PFSK-1 (cell line): ENCODE measurements around the gene WRAP73.

ENCODE experiments used
- FOXP2 ChIP-seq: optimal IDR thresholded peaks from 2 replicates; pipeline ENCODE3; 2011; ENCODE audit warnings: borderline replicate concordance, control low read depth, inconsistent platforms; ENCODE audit not compliant: insufficient read depth; ENCODE audit errors: extremely low read length, extremely low read depth
- POLR2AphosphoS5 ChIP-seq: IDR thresholded peaks from 2 replicates; pipeline ENCODE4 v1.6.1; 2012; ENCODE audit warnings: low read depth, mild to moderate bottlenecking, control low read depth, low read length, moderate library complexity
- SIN3A ChIP-seq: IDR thresholded peaks from 2 replicates; pipeline ENCODE4 v1.6.1; 2012; ENCODE audit warnings: mild to moderate bottlenecking, low read length, moderate library complexity, borderline replicate concordance; ENCODE audit not compliant: insufficient read depth
- TAF1 ChIP-seq: IDR thresholded peaks from 2 replicates; pipeline ENCODE4 v1.6.1; 2012; ENCODE audit warnings: low read length, control low read depth, borderline replicate concordance; ENCODE audit not compliant: insufficient read depth
- TF ChIP-seq, protein P1 (sequence below), 2 experiments: IDR thresholded peaks; 2 replicates each; pipeline versions ENCODE4 v1.6.1 to v1.8.0; 2011 to 2012; ENCODE audit warnings: low read depth in 2 of 2, low read length in 2 of 2, control low read depth in 1 of 2, inconsistent platforms in 1 of 2, mild to moderate bottlenecking in 1 of 2, moderate library complexity in 1 of 2; ENCODE audit not compliant: insufficient read depth in 1 of 2

WRAP73 gene

GRCh38 chr1:3590139-3590763, 59.7 kb downstream of the WRAP73 start:
- TF ChIP-seq TAF1 (no peak), SIN3A (no peak), FOXP2 (no peak), POLR2AphosphoS5 (no peak)
- TF ChIP-seq, protein P1, sequence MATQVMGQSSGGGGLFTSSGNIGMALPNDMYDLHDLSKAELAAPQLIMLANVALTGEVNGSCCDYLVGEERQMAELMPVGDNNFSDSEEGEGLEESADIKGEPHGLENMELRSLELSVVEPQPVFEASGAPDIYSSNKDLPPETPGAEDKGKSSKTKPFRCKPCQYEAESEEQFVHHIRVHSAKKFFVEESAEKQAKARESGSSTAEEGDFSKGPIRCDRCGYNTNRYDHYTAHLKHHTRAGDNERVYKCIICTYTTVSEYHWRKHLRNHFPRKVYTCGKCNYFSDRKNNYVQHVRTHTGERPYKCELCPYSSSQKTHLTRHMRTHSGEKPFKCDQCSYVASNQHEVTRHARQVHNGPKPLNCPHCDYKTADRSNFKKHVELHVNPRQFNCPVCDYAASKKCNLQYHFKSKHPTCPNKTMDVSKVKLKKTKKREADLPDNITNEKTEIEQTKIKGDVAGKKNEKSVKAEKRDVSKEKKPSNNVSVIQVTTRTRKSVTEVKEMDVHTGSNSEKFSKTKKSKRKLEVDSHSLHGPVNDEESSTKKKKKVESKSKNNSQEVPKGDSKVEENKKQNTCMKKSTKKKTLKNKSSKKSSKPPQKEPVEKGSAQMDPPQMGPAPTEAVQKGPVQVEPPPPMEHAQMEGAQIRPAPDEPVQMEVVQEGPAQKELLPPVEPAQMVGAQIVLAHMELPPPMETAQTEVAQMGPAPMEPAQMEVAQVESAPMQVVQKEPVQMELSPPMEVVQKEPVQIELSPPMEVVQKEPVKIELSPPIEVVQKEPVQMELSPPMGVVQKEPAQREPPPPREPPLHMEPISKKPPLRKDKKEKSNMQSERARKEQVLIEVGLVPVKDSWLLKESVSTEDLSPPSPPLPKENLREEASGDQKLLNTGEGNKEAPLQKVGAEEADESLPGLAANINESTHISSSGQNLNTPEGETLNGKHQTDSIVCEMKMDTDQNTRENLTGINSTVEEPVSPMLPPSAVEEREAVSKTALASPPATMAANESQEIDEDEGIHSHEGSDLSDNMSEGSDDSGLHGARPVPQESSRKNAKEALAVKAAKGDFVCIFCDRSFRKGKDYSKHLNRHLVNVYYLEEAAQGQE (IDR thresholded peaks at IDR 0.05; ENCODE audit: insufficient read depth in 1 of 2, low read depth in 2 of 2, low read length in 2 of 2) = no peak

GRCh38 chr1:3588395-3588794, 61.5 kb downstream of the WRAP73 start:
- no peak for TF ChIP-seq TAF1
- TF ChIP-seq SIN3A = no peak
- TF ChIP-seq FOXP2 = no peak
- TF ChIP-seq, protein P1 (IDR thresholded peaks at IDR 0.05; ENCODE audit: insufficient read depth in 1 of 2, low read depth in 2 of 2, low read length in 2 of 2) = no peak
- TF ChIP-seq POLR2AphosphoS5 = no peak

GRCh38 chr1:3586986-3587759, 62.7 kb downstream of the WRAP73 start:
- no peak for TF ChIP-seq TAF1
- no peak for TF ChIP-seq FOXP2
- TF ChIP-seq, protein P1 (IDR thresholded peaks at IDR 0.05; ENCODE audit: insufficient read depth in 1 of 2, low read depth in 2 of 2, low read length in 2 of 2) = no peak
- no peak for TF ChIP-seq SIN3A
- no peak for TF ChIP-seq POLR2AphosphoS5

- TF ChIP-seq FOXP2 = no peak
- TF ChIP-seq TAF1 = no peak
- TF ChIP-seq SIN3A = no peak
- TF ChIP-seq POLR2AphosphoS5 = no peak
- TF ChIP-seq, protein P1 (IDR thresholded peaks at IDR 0.05; ENCODE audit: insufficient read depth in 1 of 2, low read depth in 2 of 2, low read length in 2 of 2) = no peak
Measured at GRCh38 chr1:3585940-3586568, 63.8 kb downstream of the WRAP73 start.
